ES-I3 (cell line): ENCODE results near the gene OOSP1.
"Not testable (repeated sequence)": the region's sequence is repeated elsewhere in the genome, so short reads cannot be mapped to it uniquely, and the experiment has no call there.

Experiments used
- H3K36me3 ChIP-seq: 2 replicates; pipeline ENCODE4 v1.6.1; 2013; ENCODE audit warnings: mild to moderate bottlenecking, low read length, control low read depth, moderate library complexity; ENCODE audit not compliant: insufficient read depth
- H3K4me1 ChIP-seq: 2 replicates; pipeline ENCODE4 v1.6.1; 2013; ENCODE audit warnings: mild to moderate bottlenecking, control low read depth, low read length; ENCODE audit not compliant: insufficient read depth
- H3K9ac ChIP-seq: 2 replicates; pipeline ENCODE4 v1.6.1; 2013; ENCODE audit warnings: low read depth, mild to moderate bottlenecking, low read length, moderate library complexity
- H3K9me3 ChIP-seq: 2 replicates; pipeline ENCODE4 v1.6.1; 2013; ENCODE audit warnings: mild to moderate bottlenecking, low read length, moderate library complexity; ENCODE audit not compliant: control insufficient read depth, insufficient read depth

OOSP1 gene

GRCh38 chr11:59938132-59938531, at the start of gene OOSP1:
Gene OOSP1 (plus strand): TSS chr11:59938432. CDS start chr11:59938455, 23 bp downstream.
- H3K9me3 ChIP-seq, result no peaks in the 10 kb centered on the region
- no peaks in the 10 kb centered on the region for H3K36me3 ChIP-seq
- no peaks in the 10 kb centered on the region for H3K4me1 ChIP-seq
- no peak within 1 kb of the TSS for H3K9ac ChIP-seq

- Histone ChIP-seq H3K9me3 (peaks cover 3% of the 10 kb centered on the region; the same call in 1 of the 2 replicates), H3K4me1 (peaks cover 7% of the 10 kb centered on the region; the same call in 1 of the 2 replicates), H3K9ac (no peak overlapping the region), H3K36me3 (no peaks in the 10 kb centered on the region)
These were observed 46.5 kb upstream of the OOSP1 start for GRCh38 chr11:59891781-59892181.

GRCh38 chr11:59894616-59895015, 43.6 kb upstream of the OOSP1 start:
- peaks cover 12% of the 10 kb centered on the region for H3K4me1 ChIP-seq
- H3K36me3 ChIP-seq, result no peaks in the 10 kb centered on the region
- H3K9ac ChIP-seq, result no peak overlapping the region
- H3K9me3 ChIP-seq, result peaks cover 3% of the 10 kb centered on the region; the same call in 1 of the 2 replicates

DNA sequence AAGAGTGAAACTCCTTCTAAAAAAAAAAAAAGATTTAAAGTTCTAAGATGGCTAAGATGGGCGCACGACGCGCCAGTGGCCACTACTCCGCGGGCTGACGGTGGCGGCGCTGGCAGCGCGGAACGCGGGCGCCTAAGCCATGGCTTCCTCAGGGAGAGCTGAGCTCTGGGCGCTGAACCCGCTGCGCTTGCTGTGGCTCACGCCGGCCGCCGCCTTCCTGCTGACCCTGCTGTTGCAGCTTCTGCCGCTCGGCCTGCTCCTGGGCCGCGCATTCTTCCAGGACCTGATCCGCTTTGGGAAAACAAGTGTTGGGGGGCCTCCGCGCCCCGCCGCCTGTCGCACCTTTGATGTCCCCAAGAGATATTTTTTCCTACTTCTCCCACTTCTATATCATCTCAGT, 40.2 kb upstream of the OOSP1 start:
- H3K4me1 ChIP-seq, result peaks cover 6% of the 10 kb centered on the region; the same call in 1 of the 2 replicates
- no peaks in the 10 kb centered on the region for H3K36me3 ChIP-seq
- H3K9ac ChIP-seq, result no peak overlapping the region
- H3K9me3 ChIP-seq, result no peaks in the 10 kb centered on the region

DNA sequence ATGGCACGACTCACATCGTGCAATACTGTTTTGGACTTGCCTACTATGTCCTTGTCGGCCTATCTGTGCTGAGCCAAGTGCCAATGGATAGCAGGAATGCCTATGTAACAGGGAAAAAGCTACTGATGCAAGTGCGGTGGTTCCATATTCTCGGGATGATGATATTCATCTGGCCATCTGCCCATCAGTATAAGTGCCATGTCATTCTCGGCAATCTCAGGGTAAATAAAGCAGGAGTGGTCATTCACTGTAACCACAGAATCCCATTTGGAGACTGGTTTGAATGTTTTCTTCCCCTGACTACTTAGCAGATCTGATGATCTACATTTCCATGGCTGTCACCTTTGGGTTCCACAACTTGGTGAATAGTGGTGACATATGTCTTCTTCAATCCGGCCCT, 39.6 kb upstream of the OOSP1 start:
- H3K9me3 ChIP-seq, result no peaks in the 10 kb centered on the region
- H3K4me1 ChIP-seq, result peaks cover 6% of the 10 kb centered on the region; the same call in 1 of the 2 replicates
- H3K36me3 ChIP-seq, result no peaks in the 10 kb centered on the region
- H3K9ac ChIP-seq, result no peak overlapping the region

DNA sequence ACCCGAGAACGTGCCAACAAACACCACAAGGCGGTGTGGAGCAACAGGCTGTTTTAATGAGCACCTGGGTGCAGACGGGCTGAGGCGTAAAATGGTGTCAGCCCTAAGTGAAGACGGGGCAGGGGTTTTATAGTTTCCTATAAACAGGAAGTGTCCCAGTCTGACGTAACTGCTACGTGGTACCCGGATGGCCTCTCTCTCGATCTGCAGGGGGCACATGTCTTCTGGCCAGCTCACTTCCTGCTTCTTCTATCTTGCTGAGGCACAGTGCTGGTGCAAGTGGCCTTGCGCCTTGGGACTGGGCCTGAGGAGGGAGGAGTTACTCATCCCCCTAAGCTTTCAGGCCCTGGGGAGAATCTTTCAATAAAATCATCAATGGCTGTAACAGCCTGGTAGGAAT, 38.7 kb upstream of the OOSP1 start:
- Histone ChIP-seq H3K9me3 (no peaks in the 10 kb centered on the region), H3K4me1 (peaks cover 6% of the 10 kb centered on the region; the same call in 1 of the 2 replicates), H3K36me3 (no peaks in the 10 kb centered on the region), H3K9ac (no peak overlapping the region)

GRCh38 chr11:59900366-59901126, 37.7 kb upstream of the OOSP1 start:
- H3K4me1 ChIP-seq, result peaks cover 6% of the 10 kb centered on the region; the same call in 1 of the 2 replicates
- H3K36me3 ChIP-seq, result no peaks in the 10 kb centered on the region
- H3K9me3 ChIP-seq, result no peaks in the 10 kb centered on the region
- H3K9ac ChIP-seq, result no peak overlapping the region

DNA sequence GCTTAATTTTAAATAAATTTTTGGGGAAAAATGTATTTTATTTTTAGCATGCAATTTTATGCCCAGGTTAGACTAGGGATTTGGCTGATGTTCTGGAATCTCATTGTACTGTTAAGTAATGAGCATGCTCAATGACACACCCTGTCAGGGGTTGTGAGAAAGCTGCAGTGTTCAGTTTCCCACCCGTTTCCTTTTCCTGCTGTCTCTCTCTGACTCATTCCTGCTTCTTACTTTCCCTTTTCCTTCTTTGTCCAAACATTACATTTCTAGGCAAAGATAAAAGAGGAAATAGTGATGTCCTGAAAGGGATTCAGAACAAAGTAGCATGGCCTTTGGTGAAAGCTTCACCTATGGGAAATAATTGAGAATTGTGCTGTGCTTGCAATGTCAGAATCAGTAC, 36.9 kb upstream of the OOSP1 start:
- H3K9me3 ChIP-seq, result no peaks in the 10 kb centered on the region
- H3K36me3 ChIP-seq, result no peaks in the 10 kb centered on the region
- no peak overlapping the region for H3K9ac ChIP-seq
- H3K4me1 ChIP-seq, result peaks cover 6% of the 10 kb centered on the region; the same call in 1 of the 2 replicates

- not testable (repeated sequence) for H3K9ac ChIP-seq, H3K4me1 ChIP-seq, H3K9me3 ChIP-seq, H3K36me3 ChIP-seq
These were observed 34.7 kb upstream of the OOSP1 start for GRCh38 chr11:59903569-59903968.

- Histone ChIP-seq H3K9me3 (peaks cover 9% of the 10 kb centered on the region), H3K9ac (no peak overlapping the region), H3K4me1 (no peaks in the 10 kb centered on the region), H3K36me3 (no peaks in the 10 kb centered on the region)
These were observed 19.8 kb upstream of the OOSP1 start for GRCh38 chr11:59918480-59918879.

DNA sequence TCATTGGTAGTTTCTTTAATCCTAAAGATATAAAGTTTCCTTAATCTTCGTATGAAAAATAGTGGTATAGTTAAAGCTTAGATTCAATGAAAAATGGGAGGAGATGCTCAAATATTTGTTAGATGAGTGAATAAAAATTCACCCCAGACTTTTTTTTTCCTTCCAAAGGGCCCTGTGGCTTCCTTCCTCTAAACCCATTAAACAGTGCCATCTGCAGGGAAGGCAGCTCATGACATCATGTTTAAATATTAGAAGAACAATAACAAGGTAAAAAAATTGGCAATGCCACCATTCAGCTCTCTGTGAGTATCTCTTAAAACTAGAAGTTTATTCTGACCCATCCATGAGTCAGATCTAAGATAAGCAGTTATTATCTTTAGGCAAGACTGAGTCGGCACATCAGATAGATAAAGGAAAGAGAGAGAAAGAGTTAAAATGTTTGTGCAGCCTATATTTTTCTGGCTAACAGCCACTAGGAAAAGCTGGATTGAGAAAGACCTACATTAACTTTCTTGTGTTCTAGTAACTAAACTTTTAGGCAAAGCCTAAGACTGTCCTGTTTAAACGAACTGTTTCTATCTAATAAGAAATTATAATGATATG, 19.1 kb upstream of the OOSP1 start:
- no peaks in the 10 kb centered on the region for H3K36me3 ChIP-seq
- H3K4me1 ChIP-seq, result no peaks in the 10 kb centered on the region
- H3K9ac ChIP-seq, result no peak overlapping the region
- peaks cover 12% of the 10 kb centered on the region for H3K9me3 ChIP-seq

- H3K36me3 ChIP-seq, result no peaks in the 10 kb centered on the region
- H3K4me1 ChIP-seq, result no peaks in the 10 kb centered on the region
- H3K9me3 ChIP-seq, result peaks cover 16% of the 10 kb centered on the region
- no peak overlapping the region for H3K9ac ChIP-seq
These were observed 14.4 kb upstream of the OOSP1 start for GRCh38 chr11:59923813-59924212.

GRCh38 chr11:59931688-59932087, 6.5 kb upstream of the OOSP1 start:
- peaks cover 10% of the 10 kb centered on the region; the same call in 1 of the 2 replicates for H3K9me3 ChIP-seq

GRCh38 chr11:59938718-59939117, 486 bp downstream of the OOSP1 start:
- Histone ChIP-seq H3K9me3 (no peaks in the 10 kb centered on the region), H3K36me3 (no peaks in the 10 kb centered on the region), H3K4me1 (no peaks in the 10 kb centered on the region), H3K9ac (no peak overlapping the region)

More at GRCh38 chr11:59931688-59932087, 6.5 kb upstream of the OOSP1 start:
- Histone ChIP-seq H3K9ac (no peak overlapping the region), H3K36me3 (no peaks in the 10 kb centered on the region), H3K4me1 (no peaks in the 10 kb centered on the region)

GRCh38 chr11:59939482-59939881, 1.2 kb downstream of the OOSP1 start:
- H3K4me1 ChIP-seq, result no peaks in the 10 kb centered on the region
- H3K9ac ChIP-seq, result no peak overlapping the region
- H3K9me3 ChIP-seq, result no peaks in the 10 kb centered on the region
- no peaks in the 10 kb centered on the region for H3K36me3 ChIP-seq
